ENCODE data around the gene PLIN3. TPM values are rescaled to one million over a fixed set of nuclear protein-coding genes. Genes with fewer than 3 reads are reported as not detected.
"Not testable (repeated sequence)": the region's sequence is repeated elsewhere in the genome, so short reads cannot be mapped to it uniquely, and the experiment has no call there.

PLIN3 gene
- total and polyA plus RNA-seq, 2 of the 8 experiments (the other 6 are each of a cell fraction or from before 2014, with no cell fraction given): 60.7 to 61.5 TPM

- not testable (repeated sequence) for H3K79me1 ChIP-seq (ENCODE audit: low read depth, low read length); H4K20me1 ChIP-seq (replicated peaks in 1 of 2; ENCODE audit: control insufficient read depth in 1 of 2, insufficient read depth in 2 of 2, low read length in 2 of 2); H2AK5ac ChIP-seq (ENCODE audit: low read depth, low read length); H3K27me3 ChIP-seq (replicated peaks in 1 of 4; ENCODE audit: control insufficient read depth in 3 of 4, extremely low read depth in 1 of 4, insufficient read depth in 3 of 4, low read length in 3 of 4); DNase-seq (ENCODE audit: low read depth in 1 of 2, low spot score in 2 of 2); H3K4me1 ChIP-seq (replicated peaks in 1 of 4; ENCODE audit: control insufficient read depth in 3 of 4, insufficient read depth in 4 of 4, low read length in 3 of 4); H3K9me3 ChIP-seq (ENCODE audit: insufficient read depth in 2 of 2, low read depth in 1 of 2, low read length in 1 of 2); H3K23ac ChIP-seq (ENCODE audit: insufficient read length); H4K5ac ChIP-seq (ENCODE audit: insufficient read length, low read depth, low read length); H3K56ac ChIP-seq (replicated peaks; ENCODE audit: insufficient read length, low read depth, low read length); H2BK12ac ChIP-seq (ENCODE audit: low read depth, low read length); H3K36me3 ChIP-seq (ENCODE audit: control insufficient read depth in 2 of 4, insufficient read depth in 4 of 4, low read length in 3 of 4); H3K4me2 ChIP-seq (ENCODE audit: insufficient read depth in 1 of 2, low read depth in 2 of 2, low read length in 2 of 2); H3K23me2 ChIP-seq (ENCODE audit: low read depth, low read length); H3K9ac ChIP-seq (replicated peaks in 1 of 4; ENCODE audit: extremely low read depth in 1 of 4, low read depth in 3 of 4, low read length in 3 of 4); H3K27ac ChIP-seq (ENCODE audit: low read depth, low read length); H4K91ac ChIP-seq (replicated peaks; ENCODE audit: insufficient read length, low read length); H2AFZ ChIP-seq (ENCODE audit: low read length); H3K4me3 ChIP-seq (ENCODE audit: extremely low read depth in 1 of 4, insufficient read depth in 2 of 4, low read depth in 3 of 4, low read length in 4 of 4); H2BK20ac ChIP-seq (ENCODE audit: low read length); H2BK120ac ChIP-seq (replicated peaks; ENCODE audit: low read depth, low read length); H3K79me2 ChIP-seq (ENCODE audit: control insufficient read depth in 1 of 2, insufficient read depth in 2 of 2, low read length in 2 of 2); H2BK15ac ChIP-seq (ENCODE audit: low read length); H3K14ac ChIP-seq (ENCODE audit: insufficient read length); FAIRE-seq; H4K8ac ChIP-seq (ENCODE audit: extremely low read depth, insufficient read depth, low read length); H3K18ac ChIP-seq (ENCODE audit: extremely low read depth, low read length); H3K4ac ChIP-seq (replicated peaks; ENCODE audit: insufficient read length, low read depth, low read length); H2BK5ac ChIP-seq (ENCODE audit: low read depth, low read length)
- 84% methylated on average over 6 of the region's 6 CpGs; no CpG with 5 or more reads in 1 of the 2 experiments for WGBS, 2 experiments (ENCODE audit: extremely low coverage in 1 of 2, insufficient coverage in 1 of 2, insufficient read length in 1 of 2, insufficient replicate concordance in 2 of 2, low coverage in 1 of 2, low lambda C conversion rate in 2 of 2, missing lambda C conversion rate in 1 of 2)
- ChIA-PET CTCF (ENCODE audit: partially characterized antibody) (interaction anchor here (0.6 to 9.2 kb wide), 23 partner anchors 8 to 181 kb away, joined by 3 to 100 read pairs (median 4); partner anchors contain the start of gene FEM1A), POLR2A (ENCODE audit: partially characterized antibody) (interaction anchor here (1.2 kb wide), 1 partner anchor 39 kb away, joined by 4 read pairs; no protein-coding TSS in a partner anchor)
These were observed 62.3 kb downstream of the PLIN3 start for GRCh38 chr19:4805140-4805539.
